Right lobe of liver (tissue), 6 donors: ENCODE measurements around the gene ZNFX1. TPM values are rescaled to one million over a fixed set of nuclear protein-coding genes. Genes with fewer than 3 reads are reported as not detected.
A peak's percentile ranks its signal among the peaks of the same experiment; 100 is the strongest.
"Not testable (repeated sequence)": the region's sequence is repeated elsewhere in the genome, so short reads cannot be mapped to it uniquely, and the experiment has no call there.

Experiments used
- ATAC-seq, 4 donors: fragments of 200-7000 bp; cut with Tn5 transposase; one replicate each; pipeline ENCODE4 v1.9.1; 2020; ENCODE audit warnings: mild to moderate bottlenecking in 4 of 4, moderate library complexity in 4 of 4
- DNase-seq, 3 donors: peaks; one replicate each; pipeline ENCODE4 v3.0.0-alpha.2; 2020
- H3K27ac ChIP-seq, 3 donors: fragments of 200-600 bp; one replicate each; pipeline ENCODE4 v1.8.0; 2022
- H3K27me3 ChIP-seq, 2 donors: fragments of 200-600 bp; one replicate each; pipeline ENCODE4 v1.8.0; 2022
- H3K36me3 ChIP-seq, 4 donors: fragments of 200-600 bp; sonication (generic) in 1 of 4; one replicate each; pipeline versions ENCODE4 v1.5.1 to v1.8.0; 2017 to 2022; ENCODE audit warnings: control low read depth in 1 of 4
- H3K4me1 ChIP-seq, 4 donors: fragments of 200-600 bp; sonication (generic) in 1 of 4; one replicate each; pipeline versions ENCODE4 v1.5.1 to v1.8.0; 2017 to 2022; ENCODE audit warnings: control low read depth in 1 of 4
- H3K4me3 ChIP-seq, 3 donors: fragments of 200-600 bp; one replicate each; pipeline ENCODE4 v1.8.0; 2022
- H3K9me3 ChIP-seq, 4 donors: fragments of 200-600 bp; sonication (generic) in 1 of 4; one replicate each; pipeline versions ENCODE4 v1.5.1 to v1.8.0; 2017 to 2022; ENCODE audit warnings: control low read depth in 1 of 4
- CTCF ChIP-seq, 4 donors: fragments of 200-600 bp in 3 of 4; fragments of 450-650 bp in 1 of 4; IDR thresholded peaks; one replicate each; pipeline versions ENCODE4 v1.5.1 to v1.8.0; 2016 to 2022; ENCODE audit warnings: antibody characterized with exemption in 4 of 4, mild to moderate bottlenecking in 2 of 4
- POLR2A ChIP-seq: fragments of 450-650 bp; IDR thresholded peaks from one replicate; pipeline ENCODE4 v1.6.1; 2017; ENCODE audit warnings: antibody characterized with exemption, mild to moderate bottlenecking
- WGBS: methylation state at CpG from one replicate; pipeline ENCODE4 v1.1.6; 2018; ENCODE audit warnings: low coverage, low lambda C conversion rate; ENCODE audit not compliant: insufficient coverage; ENCODE audit errors: missing lambda C conversion rate; 5-methylcytosine and 5-hydroxymethylcytosine counted together
- intact Hi-C, 2 donors: fragments of 100-400 bp; cut with DNase I; formaldehyde crosslinking; loops; one replicate each; pipeline versions ENCODE4 v1.11.2 to v1.14.1; 2022
- total RNA-seq, 6 experiments: library from RNA; depleted of rRNA in 2 of 6; stranded (reverse); fragments of >200 nt in 2 of 6; fragmentation: NEBNext Ultra II Directional in 3 of 6; extraction: Animal tissue kit (Norgen Biotek cat#: 25700) in 3 of 6; gene quantifications; one replicate each; pipeline versions ENCODE4 v1.1.0 to v1.2.4, GENCODE V29; 2016 to 2023
- donor health status: DM: no; HTN: yes; CAD: no.
- donor health status: DM: no; HTN: no; CAD: no.
- donor health status: DM: no; HTN: no; CAD: no.
- donor health status: DM: no; HTN: yes; CAD: no.
- donor health status: DM: no; HTN: yes; CAD: no.

ZNFX1 gene
- total RNA-seq, 6 experiments from 2014 or later: 9.3 to 17.5 (median 13.9) TPM

DNA sequence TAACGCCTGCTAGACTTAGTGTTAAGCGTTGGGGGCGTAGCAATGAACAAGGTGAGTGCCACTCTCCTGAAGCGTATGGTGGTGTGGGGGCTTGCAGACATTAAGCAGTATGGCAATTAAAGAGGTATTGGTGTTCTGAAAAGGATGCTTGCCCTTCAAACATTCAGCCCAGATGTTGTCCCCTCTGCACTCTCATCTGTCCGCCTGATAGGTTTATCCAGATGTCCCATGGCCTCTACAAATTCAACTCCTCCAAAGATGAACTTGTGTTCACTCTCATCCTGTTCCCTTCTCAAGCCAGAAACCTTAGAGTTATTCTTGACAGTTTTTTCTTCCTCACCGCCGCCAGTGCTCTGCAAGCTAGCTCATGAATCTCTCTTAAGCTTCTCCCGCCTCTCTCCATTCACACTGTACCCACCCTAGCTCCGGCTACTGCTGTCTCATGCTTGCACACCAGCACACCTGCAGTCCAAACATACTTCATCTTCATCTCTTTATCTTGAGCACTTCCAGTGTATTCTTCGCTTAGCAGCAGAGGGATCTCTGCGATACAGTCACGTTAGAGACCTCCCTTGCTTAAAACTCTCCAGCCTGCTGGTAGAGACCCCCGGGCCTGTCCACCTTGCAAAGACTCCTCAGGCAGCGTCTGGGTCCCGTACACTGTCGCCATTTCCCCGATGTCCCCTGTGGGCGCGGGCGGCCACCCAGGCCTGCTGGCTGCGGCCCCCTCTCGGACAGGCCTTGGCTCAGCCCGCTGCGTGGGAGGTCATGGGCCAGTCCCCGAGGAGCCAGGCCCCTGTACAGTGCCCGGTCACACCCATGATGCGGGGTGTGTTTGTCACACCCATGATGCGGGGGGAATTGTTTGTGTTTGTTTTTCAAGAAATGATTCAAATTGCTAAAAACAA, 57.7 kb downstream of the ZNFX1 start:
- H3K27ac ChIP-seq: peak overlapping the region; percentile 65 to 76 (median 66)
- peak overlapping the region; percentile 50 to 71 (median 65) for H3K4me3 ChIP-seq
- peaks cover 0 to 37% (median 21%) of the 10 kb centered on the region in 4 donors for H3K36me3 ChIP-seq
- no peaks in the 10 kb centered on the region for H3K27me3 ChIP-seq
- DNase-seq (peak in 2 of 3 donors; percentile 25 to 60), ATAC-seq (no peak)
- H3K4me1 ChIP-seq: peaks cover 0 to 16% (median 3%) of the 10 kb centered on the region in 4 donors
- TF ChIP-seq CTCF (IDR thresholded peaks at IDR 0.05) (no peak), POLR2A (no peak)
- intact Hi-C loops: loop anchor here in 1 of 2 donors (5.0 kb wide), 1 partner anchor 83 kb away; no protein-coding TSS in a partner anchor
- WGBS: 64% methylated on average over 15 of the region's 28 CpGs
- no peaks in the 10 kb centered on the region for H3K9me3 ChIP-seq

GRCh38 chr20:49219091-49219923, 58.5 kb downstream of the ZNFX1 start, which contains the start of gene DDX27:
TSS of gene DDX27 (plus strand) at chr20:49219416. CDS start at chr20:49219449, 33 bp downstream.
- DNase-seq: peak; percentile 96 to 98 (median 98)
- Histone ChIP-seq H3K36me3 (peaks cover 0 to 28% (median 16%) of the 10 kb centered on the region in 4 donors), H3K4me3 (peak within 1 kb of the TSS; percentile 50 to 71 (median 65)), H3K4me1 (peaks cover 0 to 16% (median 3%) of the 10 kb centered on the region in 4 donors), H3K27me3 (no peaks in the 10 kb centered on the region), H3K27ac (peak within 1 kb of the TSS; percentile 65 to 78 (median 66)), H3K9me3 (no peaks in the 10 kb centered on the region)
- peak; percentile 95 to 97 (median 96) for ATAC-seq
- WGBS: under 1% methylated on average over 32 of the region's 46 CpGs
- TF ChIP-seq CTCF (IDR thresholded peaks at IDR 0.05): no peak
- TF ChIP-seq POLR2A: peak; percentile 73
- intact Hi-C loops: loop anchor here in 1 of 2 donors (5.0 kb wide), 1 partner anchor 82 kb away; no protein-coding TSS in a partner anchor

- H3K27me3 ChIP-seq, H3K9me3 ChIP-seq, H3K4me3 ChIP-seq: not testable (repeated sequence)
- intact Hi-C loops: loop anchor here in 1 of 2 donors (5.0 kb wide), 1 partner anchor 81 kb away; no protein-coding TSS in a partner anchor
- WGBS: 60% methylated on average over 13 of the region's 13 CpGs
- Histone ChIP-seq H3K4me1 (peaks cover 0 to 16% (median 3%) of the 10 kb centered on the region in 4 donors), H3K27ac (peak overlapping the region; percentile 49 to 78 (median 66)), H3K36me3 (peaks cover 0 to 24% (median 13%) of the 10 kb centered on the region in 4 donors)
- ATAC-seq (peak in 1 of 4 donors; percentile 11), DNase-seq (peak in 2 of 3 donors; percentile 38 to 66)
Measured at GRCh38 chr20:49218739-49219090, 59.1 kb downstream of the ZNFX1 start.

- H3K4me1 ChIP-seq: peaks cover 0 to 16% (median 3%) of the 10 kb centered on the region in 4 donors
- intact Hi-C loops: loop anchor here in 1 of 2 donors (5.0 kb wide), 1 partner anchor 80 kb away; no protein-coding TSS in a partner anchor
- no peaks in the 10 kb centered on the region for H3K27me3 ChIP-seq
- TF ChIP-seq POLR2A (no peak), CTCF (IDR thresholded peaks at IDR 0.05) (peak; percentile 87 to 92 (median 88))
- WGBS: 11% methylated on average over 10 of the region's 11 CpGs
- H3K36me3 ChIP-seq: peaks cover 0 to 8% (median under 1%) of the 10 kb centered on the region in 4 donors
- ATAC-seq (peak; percentile 69 to 77 (median 74)), DNase-seq (peak; percentile 92 to 95 (median 93))
- H3K9me3 ChIP-seq: no peaks in the 10 kb centered on the region
- H3K27ac ChIP-seq: no peak overlapping the region
- H3K4me3 ChIP-seq: no peak overlapping the region
Measured at GRCh38 chr20:49216991-49217578, 60.8 kb downstream of the ZNFX1 start.
